GM21367 (cell line): ENCODE results near the gene CPNE5.

Experiments
- ATAC-seq: cut with Tn5 transposase; IDR thresholded peaks from one replicate; pipeline ENCODE4 v1.9.1; 2021; ENCODE audit not compliant: unreplicated experiment

CPNE5 gene

GRCh38 chr6:36766399-36766945 is 72.8 kb downstream of the CPNE5 start:
- no peak for ATAC-seq

GRCh38 chr6:36765594-36766398 is 73.4 kb downstream of the CPNE5 start:
- ATAC-seq = peak; percentile 60

- no peak for ATAC-seq
Measured at GRCh38 chr6:36765190-36765589, 74.1 kb downstream of the CPNE5 start.

- no peak for ATAC-seq
Measured at GRCh38 chr6:36762123-36762522, 77.1 kb downstream of the CPNE5 start.

- ATAC-seq = no peak
Measured at GRCh38 chr6:36760685-36761435, 78.4 kb downstream of the CPNE5 start.

GRCh38 chr6:36759148-36759759 is 80.0 kb downstream of the CPNE5 start:
- no peak for ATAC-seq

GRCh38 chr6:36758516-36759147 is 80.6 kb downstream of the CPNE5 start:
- ATAC-seq = no peak

- ATAC-seq = no peak
Measured at GRCh38 chr6:36757943-36758508, 81.2 kb downstream of the CPNE5 start.

- ATAC-seq = no peak
Measured at GRCh38 chr6:36757206-36757605, 82.0 kb downstream of the CPNE5 start.

- no peak for ATAC-seq
Measured at GRCh38 chr6:36756786-36757185, 82.5 kb downstream of the CPNE5 start.

GRCh38 chr6:36755435-36756348 is 83.6 kb downstream of the CPNE5 start:
- ATAC-seq = no peak

- ATAC-seq = no peak
Measured at GRCh38 chr6:36754582-36755434, 84.4 kb downstream of the CPNE5 start.

- ATAC-seq = no peak
Measured at GRCh38 chr6:36753671-36754405, 85.4 kb downstream of the CPNE5 start.

GRCh38 chr6:36752886-36753506 is 86.2 kb downstream of the CPNE5 start:
- ATAC-seq = peak; percentile 37

- no peak for ATAC-seq
Measured at GRCh38 chr6:36752187-36752885, 86.9 kb downstream of the CPNE5 start.

- ATAC-seq = no peak
Measured at GRCh38 chr6:36751833-36752186, 87.4 kb downstream of the CPNE5 start.

- ATAC-seq = no peak
Measured at GRCh38 chr6:36751091-36751490, 88.2 kb downstream of the CPNE5 start.
